ENCODE data around the gene TTLL8.

The TTLL8 gene

DNA sequence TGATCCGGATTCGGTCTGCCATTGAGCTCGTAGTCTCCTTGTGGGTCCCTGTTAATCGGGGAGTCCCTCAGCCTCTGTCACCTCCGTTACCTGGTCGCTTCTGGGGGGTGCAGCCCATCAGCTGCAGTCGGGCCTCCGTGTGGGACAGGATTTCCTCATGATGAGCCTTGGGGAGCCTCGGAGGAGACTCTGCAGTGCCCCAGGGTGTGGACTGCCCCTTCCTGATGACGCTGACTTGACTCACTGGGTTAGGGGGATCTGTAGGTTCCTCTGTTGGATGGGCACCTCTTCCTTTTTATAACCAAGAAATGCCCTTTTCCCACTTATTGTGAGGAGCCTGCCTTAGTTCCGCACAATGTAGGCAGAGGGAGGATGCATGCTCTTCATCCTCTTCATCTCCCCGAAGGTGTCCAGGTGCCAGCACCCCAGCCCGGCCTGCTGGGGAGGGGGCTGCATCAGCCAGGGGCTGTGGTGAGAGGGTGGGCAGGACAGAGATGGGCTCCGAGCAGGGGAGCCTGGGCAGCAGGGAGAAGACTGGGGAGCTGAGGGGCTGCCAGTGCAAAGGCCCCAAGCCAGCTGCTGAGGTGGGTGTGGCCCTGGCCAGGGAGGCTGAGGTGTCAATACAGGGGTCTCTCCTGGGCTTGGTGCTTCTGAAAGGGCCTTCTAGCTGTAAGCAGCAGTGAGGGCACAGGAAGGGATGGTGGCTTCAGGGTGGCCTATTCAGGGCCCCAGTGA is 13.5 kb upstream of the TTLL8 start:
- no peak overlapping the region for H3K27ac ChIP-seq (ENCODE audit: low read depth, low read length)
- H3K4me1 ChIP-seq (ENCODE audit: control insufficient read depth, insufficient read depth, low read length) = no peaks in the 10 kb centered on the region
- no peaks in the 10 kb centered on the region for H3K27me3 ChIP-seq (ENCODE audit: control insufficient read depth, insufficient read depth, low read length)
- H3K4me3 ChIP-seq (ENCODE audit: low read depth, low read length) = no peak overlapping the region
- H3K9ac ChIP-seq (ENCODE audit: low read depth, low read length) = no peak overlapping the region
- no peaks in the 10 kb centered on the region for H3K9me3 ChIP-seq (ENCODE audit: control insufficient read depth, insufficient read depth, low read length)
- no peaks in the 10 kb centered on the region for H3K36me3 ChIP-seq (ENCODE audit: control insufficient read depth, insufficient read depth, low read length)

DNA sequence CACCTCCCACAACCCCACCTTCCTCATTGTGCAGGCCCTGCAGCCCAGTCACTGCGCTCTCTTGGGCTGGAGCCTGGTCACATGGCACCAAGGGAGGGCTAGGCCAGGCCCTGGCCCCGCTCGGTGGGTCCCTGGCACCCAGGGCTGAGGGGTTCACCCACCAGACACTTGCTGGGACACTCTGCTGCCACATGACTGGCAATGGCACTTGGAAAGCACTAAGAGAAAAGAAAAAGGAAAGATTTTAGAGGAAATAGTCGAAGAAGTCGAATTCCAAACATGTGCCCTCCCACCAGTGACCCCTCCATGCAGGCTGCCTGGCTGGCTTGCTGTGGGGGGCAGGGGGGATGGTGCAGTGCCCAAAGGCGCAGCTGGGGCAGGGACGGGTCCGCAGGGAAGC is 12.3 kb upstream of the TTLL8 start:
- Histone ChIP-seq H3K27me3 (ENCODE audit: control insufficient read depth, insufficient read depth, low read length) (no peaks in the 10 kb centered on the region), H3K27ac (ENCODE audit: low read depth, low read length) (no peak overlapping the region), H3K9me3 (ENCODE audit: control insufficient read depth, insufficient read depth, low read length) (no peaks in the 10 kb centered on the region), H3K4me3 (ENCODE audit: low read depth, low read length) (no peak overlapping the region), H3K9ac (ENCODE audit: low read depth, low read length) (no peak overlapping the region), H3K4me1 (ENCODE audit: control insufficient read depth, insufficient read depth, low read length) (no peaks in the 10 kb centered on the region), H3K36me3 (ENCODE audit: control insufficient read depth, insufficient read depth, low read length) (no peaks in the 10 kb centered on the region)

DNA sequence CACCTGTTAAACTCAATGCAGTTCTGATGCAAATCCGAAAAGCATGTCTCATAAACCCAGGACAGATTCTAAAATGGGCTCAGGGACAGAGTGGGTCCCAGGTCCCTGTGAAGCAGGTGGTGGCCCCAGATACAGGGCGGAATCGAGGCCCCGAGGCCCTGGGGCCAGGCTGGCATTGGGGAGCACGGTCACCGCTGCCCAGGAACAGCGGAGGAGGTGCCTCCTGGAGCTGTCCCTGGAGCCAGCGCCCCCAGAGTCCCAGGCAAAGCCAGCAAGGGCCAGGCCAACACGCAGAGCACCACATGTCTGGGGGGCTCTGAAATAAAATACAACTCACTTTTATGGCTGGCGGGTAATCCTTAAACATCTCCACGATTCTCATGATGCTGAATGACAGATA is 10.0 kb upstream of the TTLL8 start:
- no peak overlapping the region for H3K4me3 ChIP-seq (ENCODE audit: low read depth, low read length)
- no peaks in the 10 kb centered on the region for H3K36me3 ChIP-seq (ENCODE audit: control insufficient read depth, insufficient read depth, low read length)
- H3K4me1 ChIP-seq (ENCODE audit: control insufficient read depth, insufficient read depth, low read length) = no peaks in the 10 kb centered on the region
- H3K27ac ChIP-seq (ENCODE audit: low read depth, low read length) = no peak overlapping the region
- H3K9ac ChIP-seq (ENCODE audit: low read depth, low read length) = no peak overlapping the region
- no peaks in the 10 kb centered on the region for H3K9me3 ChIP-seq (ENCODE audit: control insufficient read depth, insufficient read depth, low read length)
- H3K27me3 ChIP-seq (ENCODE audit: control insufficient read depth, insufficient read depth, low read length) = no peaks in the 10 kb centered on the region

DNA sequence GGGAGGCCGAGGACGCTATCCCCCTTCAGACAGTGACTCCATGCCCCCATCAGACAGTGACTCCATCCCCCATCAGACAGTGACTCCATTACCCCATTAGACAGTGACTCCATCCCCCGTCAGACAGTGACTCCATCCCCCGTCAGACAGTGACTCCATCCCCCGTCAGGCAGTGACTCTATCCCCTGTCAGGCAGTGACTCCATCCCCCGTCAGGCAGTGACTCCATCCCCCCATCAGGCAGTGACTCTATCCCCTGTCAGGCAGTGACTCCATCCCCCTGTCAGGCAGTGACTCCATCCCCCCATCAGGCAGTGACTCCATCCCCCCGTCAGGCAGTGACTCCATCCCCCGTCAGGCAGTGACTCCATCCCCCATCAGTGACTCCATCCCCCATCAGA is 9.1 kb upstream of the TTLL8 start:
- Histone ChIP-seq H3K27me3 (ENCODE audit: control insufficient read depth, insufficient read depth, low read length) (no peaks in the 10 kb centered on the region), H3K9ac (ENCODE audit: low read depth, low read length) (no peak overlapping the region), H3K27ac (ENCODE audit: low read depth, low read length) (no peak overlapping the region), H3K4me1 (ENCODE audit: control insufficient read depth, insufficient read depth, low read length) (no peaks in the 10 kb centered on the region), H3K9me3 (ENCODE audit: control insufficient read depth, insufficient read depth, low read length) (no peaks in the 10 kb centered on the region), H3K36me3 (ENCODE audit: control insufficient read depth, insufficient read depth, low read length) (no peaks in the 10 kb centered on the region), H3K4me3 (ENCODE audit: low read depth, low read length) (no peak overlapping the region)

DNA sequence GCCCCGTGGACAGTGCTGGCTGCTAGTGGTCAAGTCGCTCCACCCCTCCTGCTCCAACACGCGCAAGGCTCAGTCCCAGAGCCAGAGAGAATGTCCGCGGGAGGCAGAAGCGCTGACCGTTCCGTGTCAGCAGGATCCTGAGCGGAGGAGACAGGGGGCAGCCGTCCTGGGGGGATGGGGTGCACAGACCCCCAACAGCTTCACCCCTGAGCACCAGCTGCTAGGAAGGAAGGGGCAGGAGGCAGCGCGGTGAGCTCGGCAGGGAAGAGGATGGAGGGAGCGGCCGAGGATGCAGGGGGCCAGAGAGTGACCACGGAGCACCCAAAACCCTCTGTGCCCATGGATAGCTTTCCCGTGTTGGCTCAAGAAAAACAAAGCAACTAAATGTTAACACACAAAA is 6.4 kb upstream of the TTLL8 start:
- H3K4me1 ChIP-seq (ENCODE audit: control insufficient read depth, insufficient read depth, low read length) = peaks cover 1% of the 10 kb centered on the region
- H3K9ac ChIP-seq (ENCODE audit: low read depth, low read length) = no peak overlapping the region
- H3K27me3 ChIP-seq (ENCODE audit: control insufficient read depth, insufficient read depth, low read length) = peaks cover 8% of the 10 kb centered on the region
- H3K27ac ChIP-seq (ENCODE audit: low read depth, low read length) = no peak overlapping the region
- H3K4me3 ChIP-seq (ENCODE audit: low read depth, low read length) = no peak overlapping the region
- H3K9me3 ChIP-seq (ENCODE audit: control insufficient read depth, insufficient read depth, low read length) = no peaks in the 10 kb centered on the region
- H3K36me3 ChIP-seq (ENCODE audit: control insufficient read depth, insufficient read depth, low read length) = no peaks in the 10 kb centered on the region

DNA sequence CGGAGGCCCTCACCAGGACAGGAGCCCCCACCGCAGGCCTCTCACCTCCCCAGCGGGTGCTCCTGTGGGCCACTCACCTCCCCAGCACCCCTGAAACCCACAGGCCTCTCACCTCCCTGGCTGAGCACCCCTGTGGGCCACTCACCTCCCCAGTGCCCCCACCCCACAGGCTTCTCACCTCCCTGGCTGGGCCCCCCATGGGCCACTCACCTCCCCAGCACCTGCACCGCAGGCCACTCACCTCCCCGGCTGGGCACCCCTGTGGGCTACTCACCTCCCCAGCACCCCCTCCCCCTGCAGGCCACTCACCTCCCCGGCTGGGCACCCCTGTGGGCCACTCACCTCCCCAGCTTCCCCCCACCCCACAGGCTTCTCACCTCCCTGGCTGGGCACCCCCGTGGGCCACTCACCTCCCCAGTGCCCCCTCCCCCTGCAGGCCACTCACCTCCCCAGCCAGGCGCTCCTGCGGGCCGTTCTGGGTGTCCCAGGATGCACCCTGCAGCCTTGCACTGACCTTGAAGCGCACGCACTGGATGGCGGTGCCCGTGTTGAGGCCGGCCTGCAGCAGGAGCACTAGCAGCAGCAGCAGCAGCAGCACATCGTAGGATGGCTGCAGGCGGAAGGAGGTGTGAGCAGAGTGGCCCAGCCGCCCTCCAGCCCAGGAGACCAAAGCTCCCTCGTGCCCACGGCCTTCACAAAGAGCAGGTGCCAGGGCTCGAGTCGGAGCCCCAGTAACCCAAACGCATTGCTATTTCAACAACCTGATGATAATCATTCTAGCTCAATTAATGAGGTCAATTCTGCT is 5.7 kb upstream of the TTLL8 start:
- Histone ChIP-seq H3K4me3 (ENCODE audit: low read depth, low read length) (no peak overlapping the region), H3K36me3 (ENCODE audit: control insufficient read depth, insufficient read depth, low read length) (no peaks in the 10 kb centered on the region), H3K9ac (ENCODE audit: low read depth, low read length) (no peak overlapping the region), H3K27me3 (ENCODE audit: control insufficient read depth, insufficient read depth, low read length) (peaks cover 14% of the 10 kb centered on the region), H3K4me1 (ENCODE audit: control insufficient read depth, insufficient read depth, low read length) (peaks cover 2% of the 10 kb centered on the region), H3K9me3 (ENCODE audit: control insufficient read depth, insufficient read depth, low read length) (no peaks in the 10 kb centered on the region), H3K27ac (ENCODE audit: low read depth, low read length) (no peak overlapping the region)

DNA sequence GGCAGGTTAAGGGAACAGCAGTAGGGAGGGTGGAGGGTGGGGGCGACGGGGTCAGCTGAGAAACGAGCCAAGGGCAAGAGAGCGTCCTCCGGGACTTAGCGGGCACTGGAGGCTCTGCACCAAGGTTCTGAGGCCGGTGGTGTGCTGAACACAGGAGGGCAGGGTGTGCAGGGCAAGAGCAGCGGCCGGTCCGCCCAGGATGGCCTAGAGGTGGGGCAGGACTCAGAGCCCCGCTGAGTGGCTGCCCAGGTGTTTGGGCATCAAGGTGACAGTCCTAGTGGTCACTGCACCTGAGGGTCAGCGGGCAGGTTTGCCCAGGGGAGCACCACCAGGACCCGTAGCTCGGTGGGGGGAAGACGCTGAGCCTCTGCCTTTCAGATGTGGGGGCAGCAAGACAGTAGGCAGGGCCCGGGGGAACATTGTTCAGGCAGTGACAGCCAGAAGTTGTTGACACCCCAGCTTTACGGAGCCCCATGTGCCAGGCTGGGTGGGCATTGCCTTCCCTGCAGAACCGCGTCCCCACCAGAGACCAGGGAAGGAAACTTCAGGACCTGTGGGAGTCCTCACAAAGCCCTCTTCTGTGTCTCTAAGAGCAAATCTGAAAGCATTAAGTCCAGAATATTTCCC is 4.5 kb upstream of the TTLL8 start:
- peaks cover 24% of the 10 kb centered on the region for H3K27me3 ChIP-seq (ENCODE audit: control insufficient read depth, insufficient read depth, low read length)
- no peak overlapping the region for H3K4me3 ChIP-seq (ENCODE audit: low read depth, low read length)
- no peaks in the 10 kb centered on the region for H3K9me3 ChIP-seq (ENCODE audit: control insufficient read depth, insufficient read depth, low read length)
- peaks cover 2% of the 10 kb centered on the region for H3K4me1 ChIP-seq (ENCODE audit: control insufficient read depth, insufficient read depth, low read length)
- H3K36me3 ChIP-seq (ENCODE audit: control insufficient read depth, insufficient read depth, low read length) = no peaks in the 10 kb centered on the region
- no peak overlapping the region for H3K9ac ChIP-seq (ENCODE audit: low read depth, low read length)
- H3K27ac ChIP-seq (ENCODE audit: low read depth, low read length) = no peak overlapping the region

DNA sequence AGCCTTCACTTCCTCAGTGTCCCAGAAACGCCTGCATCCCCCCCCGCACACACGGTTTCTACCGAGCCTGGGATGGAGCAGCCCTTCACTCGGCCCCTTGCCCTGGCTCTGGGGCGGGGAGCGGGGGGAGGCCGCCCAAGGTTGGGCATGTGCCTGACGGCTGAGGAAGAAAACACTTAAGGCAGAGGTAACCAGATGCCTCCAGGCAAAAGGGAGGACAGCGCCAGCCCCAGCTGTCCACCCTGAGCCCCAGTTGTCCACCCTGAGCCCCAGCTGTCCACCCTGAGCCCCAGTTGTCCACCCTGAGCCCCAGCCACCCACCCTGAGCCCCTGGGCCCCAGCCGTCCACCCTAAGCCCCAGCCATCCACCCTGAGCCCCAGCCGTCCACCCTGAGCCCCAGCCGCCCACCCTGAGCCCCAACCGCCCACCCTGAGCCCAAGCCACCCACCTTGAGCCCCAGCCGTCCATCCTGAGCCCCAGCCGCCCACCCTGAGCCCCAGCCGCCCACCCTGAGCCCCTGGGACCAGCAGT is 3.8 kb upstream of the TTLL8 start:
- Histone ChIP-seq H3K9ac (ENCODE audit: low read depth, low read length) (no peak overlapping the region), H3K27me3 (ENCODE audit: control insufficient read depth, insufficient read depth, low read length) (peaks cover 26% of the 10 kb centered on the region), H3K27ac (ENCODE audit: low read depth, low read length) (no peak overlapping the region), H3K4me1 (ENCODE audit: control insufficient read depth, insufficient read depth, low read length) (peaks cover 2% of the 10 kb centered on the region), H3K36me3 (ENCODE audit: control insufficient read depth, insufficient read depth, low read length) (no peaks in the 10 kb centered on the region), H3K9me3 (ENCODE audit: control insufficient read depth, insufficient read depth, low read length) (no peaks in the 10 kb centered on the region), H3K4me3 (ENCODE audit: low read depth, low read length) (no peak overlapping the region)

DNA sequence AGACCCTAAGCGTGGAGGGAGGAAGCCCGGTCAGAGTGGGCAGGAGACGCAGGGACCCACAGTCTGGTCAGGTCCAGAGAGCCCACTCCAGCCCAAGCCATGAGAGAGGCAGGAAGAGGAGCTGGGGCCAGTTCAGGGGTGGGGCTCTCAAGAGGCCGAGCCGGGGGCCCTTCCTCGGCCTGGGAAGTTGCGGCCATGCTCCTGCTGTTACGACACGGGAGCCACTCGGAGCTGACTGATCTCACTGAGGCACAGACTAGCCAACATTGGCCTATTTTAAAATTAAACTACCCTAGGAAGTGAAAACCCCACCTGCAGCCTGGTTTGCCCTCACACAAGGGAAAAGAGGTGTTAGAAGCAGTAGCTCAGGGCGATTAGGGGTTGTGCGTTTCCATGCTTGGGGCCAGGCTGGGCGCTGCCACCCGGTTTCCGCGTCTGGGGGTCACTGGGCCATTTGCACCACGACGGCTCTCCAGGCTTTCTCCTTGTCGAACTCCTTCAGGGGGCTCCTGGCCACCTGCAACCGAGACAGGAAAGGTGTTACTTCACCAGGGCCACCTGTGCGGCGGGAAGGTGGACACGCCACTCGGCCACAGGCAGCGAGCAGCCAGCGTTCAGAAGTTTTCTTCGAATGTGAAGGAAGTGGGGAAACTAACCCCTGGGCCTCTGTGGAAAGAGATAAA is 3.2 kb upstream of the TTLL8 start:
- Histone ChIP-seq H3K27me3 (ENCODE audit: control insufficient read depth, insufficient read depth, low read length) (peaks cover 26% of the 10 kb centered on the region), H3K9me3 (ENCODE audit: control insufficient read depth, insufficient read depth, low read length) (no peaks in the 10 kb centered on the region), H3K27ac (ENCODE audit: low read depth, low read length) (no peak overlapping the region), H3K36me3 (ENCODE audit: control insufficient read depth, insufficient read depth, low read length) (no peaks in the 10 kb centered on the region), H3K9ac (ENCODE audit: low read depth, low read length) (no peak overlapping the region), H3K4me3 (ENCODE audit: low read depth, low read length) (no peak overlapping the region), H3K4me1 (ENCODE audit: control insufficient read depth, insufficient read depth, low read length) (peaks cover 2% of the 10 kb centered on the region)

DNA sequence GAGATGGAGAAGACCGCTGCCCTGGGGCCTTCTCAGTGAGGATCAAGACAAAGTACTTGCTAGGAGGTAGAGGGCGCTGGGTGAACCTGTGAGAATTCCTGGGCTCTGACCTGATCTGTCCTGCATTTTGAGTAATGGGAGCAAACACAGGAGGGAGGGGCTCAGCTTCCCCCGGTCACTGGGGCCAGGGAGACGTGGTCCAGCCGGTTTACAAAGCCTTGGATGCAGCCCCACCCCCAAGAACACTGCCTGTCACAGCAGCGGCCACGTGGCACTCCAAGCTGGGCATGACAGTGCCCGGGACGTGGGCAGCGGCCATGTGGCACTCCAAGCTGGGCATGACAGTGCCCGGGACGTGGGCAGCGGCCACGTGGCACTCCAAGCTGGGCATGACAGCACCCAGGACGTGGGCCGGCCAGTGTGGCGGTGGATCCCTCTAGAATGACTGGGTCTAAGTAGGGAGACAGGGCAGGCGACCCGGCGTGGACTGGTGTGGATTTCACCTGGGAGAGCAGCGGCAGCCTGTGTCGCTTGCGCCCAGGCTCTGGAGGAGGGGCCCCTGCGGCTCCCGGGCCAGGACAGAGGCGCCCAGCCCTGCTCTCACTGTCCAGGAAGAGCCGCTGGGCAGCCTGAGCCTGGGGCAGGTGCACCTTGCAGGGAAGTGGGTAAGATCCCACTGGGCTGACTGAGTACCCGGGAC is 2.5 kb upstream of the TTLL8 start:
- Histone ChIP-seq H3K4me3 (ENCODE audit: low read depth, low read length) (no peak overlapping the region), H3K9ac (ENCODE audit: low read depth, low read length) (no peak overlapping the region), H3K36me3 (ENCODE audit: control insufficient read depth, insufficient read depth, low read length) (no peaks in the 10 kb centered on the region), H3K9me3 (ENCODE audit: control insufficient read depth, insufficient read depth, low read length) (no peaks in the 10 kb centered on the region), H3K4me1 (ENCODE audit: control insufficient read depth, insufficient read depth, low read length) (peaks cover 2% of the 10 kb centered on the region), H3K27me3 (ENCODE audit: control insufficient read depth, insufficient read depth, low read length) (peaks cover 26% of the 10 kb centered on the region), H3K27ac (ENCODE audit: low read depth, low read length) (no peak overlapping the region)
